Endothelial cell of umbilical vein (primary cell): ENCODE measurements around the gene DPEP2.

ENCODE experiments used
- CTCF ChIP-seq, 2 donors: IDR thresholded peaks; 1 replicate in 1 of 2; 2 replicates in 1 of 2; pipeline ENCODE4 v1.5.1; 2011; ENCODE audit warnings: low read length in 2 of 2, mild to moderate bottlenecking in 2 of 2, moderate library complexity in 2 of 2, control low read depth in 1 of 2, inconsistent platforms in 1 of 2, low read depth in 1 of 2; ENCODE audit not compliant: insufficient read depth in 1 of 2; ENCODE audit errors: extremely low read depth in 1 of 2
- EZH2 ChIP-seq: IDR thresholded peaks from 2 replicates; pipeline ENCODE4 v1.6.1; 2012; ENCODE audit warnings: borderline replicate concordance, low read depth, mild to moderate bottlenecking, moderate library complexity, low read length, inconsistent platforms; ENCODE audit not compliant: severe bottlenecking
- FOS ChIP-seq: IDR thresholded peaks from 2 replicates; pipeline ENCODE4 v1.6.1; 2011; ENCODE audit warnings: mild to moderate bottlenecking, low read length, moderate library complexity, borderline replicate concordance; ENCODE audit not compliant: insufficient read depth
- MAX ChIP-seq: IDR thresholded peaks from 2 replicates; pipeline ENCODE4 v1.6.1; 2011; ENCODE audit not compliant: insufficient read depth, insufficient read length
- POLR2A ChIP-seq: IDR thresholded peaks from 2 replicates; pipeline ENCODE4 v1.6.1; 2012; ENCODE audit warnings: low read depth, mild to moderate bottlenecking, control low read depth, low read length

- TF ChIP-seq POLR2A (no peak), EZH2 (no peak), MAX (no peak), CTCF (IDR thresholded peaks at IDR 0.05; ENCODE audit: extremely low read depth in 1 of 2, insufficient read depth in 1 of 2, low read depth in 1 of 2, low read length in 2 of 2) (no peak), FOS (no peak)
Observed at GRCh38 chr16:67953641-67954375, 45.5 kb downstream of the DPEP2 start.
